Stimulated activated CD8-positive, alpha-beta memory T cell treated with anti-CD3 and anti-CD28 coated beads, Interleukin-7, amount 100 ng/mL, for 1 hour (primary cell): ENCODE measurements around the gene TPSAB1.
"Not testable (repeated sequence)": the region's sequence is repeated elsewhere in the genome, so short reads cannot be mapped to it uniquely, and the experiment has no call there.

Experiments
- DNase-seq, 2 donors: peaks; one replicate each; pipeline ENCODE4 v3.0.0-alpha.2; 2020; ENCODE audit warnings: low read depth in 2 of 2

TPSAB1 gene

DNA sequence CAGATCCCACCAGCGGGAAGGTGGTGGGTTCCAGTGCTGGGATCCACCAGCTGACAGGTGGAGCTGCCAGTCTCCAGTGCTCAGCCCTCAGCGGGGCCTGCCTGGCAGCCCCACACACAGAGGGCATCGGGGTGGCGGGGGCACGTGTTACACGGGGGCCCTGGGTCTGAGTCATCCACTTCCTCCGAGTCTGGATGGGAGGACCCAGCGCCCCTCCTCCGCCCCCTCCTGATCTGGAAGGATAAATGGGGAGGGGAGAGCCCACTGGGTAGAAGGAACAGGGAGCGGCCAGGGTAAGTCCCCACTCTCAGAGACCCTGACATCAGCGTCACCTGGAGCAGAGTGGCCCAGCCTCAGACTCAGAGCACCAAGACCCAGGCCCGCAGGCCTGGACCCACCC lies at the start of gene TPSAB1:
Gene TPSAB1, plus strand, starts transcription at position 270 of the 400 bp plus-strand sequence. CDS start 234 bp downstream, outside the sequence.
- not testable (repeated sequence) for DNase-seq

DNA sequence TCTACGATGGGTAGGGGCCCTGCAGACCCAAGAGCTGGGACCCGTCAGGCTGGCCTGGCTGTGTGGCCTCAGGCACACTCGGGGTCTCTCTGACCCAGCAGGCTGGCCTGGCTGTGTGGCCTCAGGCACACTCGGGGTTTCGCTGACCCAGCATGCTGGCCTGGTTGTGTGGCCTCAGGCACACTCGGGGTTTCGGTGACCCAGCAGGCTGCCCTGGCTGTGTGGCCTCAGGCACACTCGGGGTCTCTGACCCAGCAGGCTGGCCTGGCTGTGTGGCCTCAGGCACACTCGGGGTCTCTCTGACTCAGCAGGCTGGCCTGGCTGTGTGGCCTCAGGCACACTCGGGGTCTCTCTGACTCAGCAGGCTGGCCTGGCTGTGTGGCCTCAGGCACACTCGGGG lies 49.7 kb upstream of the TPSAB1 start:
- DNase-seq = not testable (repeated sequence)

DNA sequence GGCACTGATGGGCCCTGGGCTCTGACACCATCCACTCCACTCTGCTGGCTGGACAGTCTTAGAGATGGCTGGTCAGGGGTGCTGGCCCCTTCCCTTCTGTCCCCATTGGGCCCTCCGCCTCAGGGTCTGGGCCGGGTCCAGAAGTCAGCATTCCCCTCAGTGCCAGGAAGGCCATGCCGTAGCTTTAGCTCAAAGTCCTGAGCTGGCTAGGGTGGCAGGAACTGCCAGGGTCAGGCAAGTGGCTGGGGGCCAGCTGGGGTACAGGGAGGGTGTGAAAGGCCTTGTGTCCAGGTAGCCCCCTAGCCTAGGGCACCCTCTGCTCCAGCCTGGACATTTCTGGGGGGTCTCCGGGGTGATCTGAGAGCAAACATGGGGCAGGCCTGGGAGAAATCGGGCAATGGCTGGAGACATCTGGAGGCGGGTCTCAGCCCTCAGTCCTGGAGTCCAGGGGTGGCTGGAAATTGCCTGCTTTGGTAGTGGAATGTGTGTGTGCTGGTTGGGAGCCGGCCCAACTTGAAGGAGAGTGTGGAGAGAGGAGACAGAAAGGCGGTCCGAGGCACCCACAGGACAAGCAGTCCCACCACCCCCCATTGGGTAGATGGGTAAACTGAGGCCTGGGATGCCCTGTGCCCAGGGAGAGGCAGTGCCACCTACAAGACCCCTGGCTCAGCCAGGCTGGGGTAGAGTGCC lies 48.0 kb upstream of the TPSAB1 start:
- DNase-seq = no peak

DNA sequence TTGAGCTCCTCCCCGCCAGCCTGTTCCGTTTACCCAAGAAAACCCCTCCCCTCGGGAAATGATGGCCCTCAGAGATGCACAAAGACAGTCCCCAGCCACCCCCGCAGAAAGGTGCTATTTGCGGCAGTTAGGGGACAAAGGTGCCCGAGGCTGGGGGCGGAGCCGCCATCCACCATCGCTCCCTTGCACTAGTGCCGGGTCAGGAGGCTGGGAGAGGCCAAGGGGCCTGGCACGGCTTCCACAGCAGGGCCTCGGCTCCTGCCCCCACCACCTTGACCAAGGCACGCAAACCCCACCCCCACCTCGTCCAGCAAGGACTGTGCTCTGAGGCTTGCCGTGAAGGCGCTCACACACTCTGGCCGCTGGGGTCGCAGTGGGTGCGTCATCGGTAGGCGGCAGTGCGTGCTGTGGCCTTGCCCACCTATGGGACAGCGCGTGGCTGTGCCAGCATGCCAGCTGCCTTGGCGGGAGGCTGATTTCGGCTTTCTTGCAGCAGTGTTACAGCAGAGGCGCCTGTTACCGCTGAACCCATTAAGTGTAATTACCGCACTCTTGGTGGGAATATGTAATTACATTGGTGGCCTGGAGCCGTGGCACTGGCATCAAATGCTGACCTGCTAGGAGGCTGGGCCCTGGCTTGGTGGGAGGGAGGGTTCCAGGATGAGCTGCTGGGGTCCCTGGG lies 47.2 kb upstream of the TPSAB1 start:
- no peak for DNase-seq

DNA sequence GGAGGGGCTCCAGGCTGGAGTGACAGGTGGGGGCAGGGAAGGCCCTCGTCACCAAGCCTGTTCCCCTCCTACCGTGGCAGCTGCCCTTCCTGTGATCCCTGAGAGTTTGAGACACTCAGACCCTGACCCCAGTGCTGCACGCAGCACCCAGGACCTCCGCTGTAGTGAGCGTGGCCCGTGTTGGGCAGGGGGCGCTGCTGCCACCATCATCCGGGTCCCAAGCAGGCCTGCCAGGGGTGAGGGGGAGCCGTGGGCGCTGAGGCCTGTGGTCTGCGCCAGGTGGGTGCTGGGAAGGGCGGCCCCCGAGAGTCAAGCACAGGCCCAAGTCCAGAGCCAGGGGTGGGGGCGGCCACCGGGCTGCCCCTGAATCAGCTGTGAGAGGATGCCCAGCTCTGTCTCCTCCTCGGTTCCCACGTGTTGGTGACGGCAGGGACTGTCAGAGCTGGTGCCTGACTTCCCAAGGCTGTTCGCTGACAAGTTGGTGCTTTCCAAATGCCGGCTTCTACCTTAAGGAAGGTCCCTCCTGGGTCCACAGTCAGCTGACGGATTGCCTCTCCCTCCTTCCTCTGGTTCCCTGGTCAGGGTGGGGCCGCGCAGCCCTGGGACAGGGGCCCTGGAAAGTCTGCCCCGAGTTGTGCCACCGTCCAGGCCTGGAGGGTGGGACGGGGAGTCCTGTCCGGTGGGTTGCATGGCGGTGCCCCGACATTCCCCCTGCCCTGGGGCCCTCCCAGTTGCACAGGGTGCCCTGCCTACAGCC lies 46.5 kb upstream of the TPSAB1 start:
- DNase-seq = no peak

DNA sequence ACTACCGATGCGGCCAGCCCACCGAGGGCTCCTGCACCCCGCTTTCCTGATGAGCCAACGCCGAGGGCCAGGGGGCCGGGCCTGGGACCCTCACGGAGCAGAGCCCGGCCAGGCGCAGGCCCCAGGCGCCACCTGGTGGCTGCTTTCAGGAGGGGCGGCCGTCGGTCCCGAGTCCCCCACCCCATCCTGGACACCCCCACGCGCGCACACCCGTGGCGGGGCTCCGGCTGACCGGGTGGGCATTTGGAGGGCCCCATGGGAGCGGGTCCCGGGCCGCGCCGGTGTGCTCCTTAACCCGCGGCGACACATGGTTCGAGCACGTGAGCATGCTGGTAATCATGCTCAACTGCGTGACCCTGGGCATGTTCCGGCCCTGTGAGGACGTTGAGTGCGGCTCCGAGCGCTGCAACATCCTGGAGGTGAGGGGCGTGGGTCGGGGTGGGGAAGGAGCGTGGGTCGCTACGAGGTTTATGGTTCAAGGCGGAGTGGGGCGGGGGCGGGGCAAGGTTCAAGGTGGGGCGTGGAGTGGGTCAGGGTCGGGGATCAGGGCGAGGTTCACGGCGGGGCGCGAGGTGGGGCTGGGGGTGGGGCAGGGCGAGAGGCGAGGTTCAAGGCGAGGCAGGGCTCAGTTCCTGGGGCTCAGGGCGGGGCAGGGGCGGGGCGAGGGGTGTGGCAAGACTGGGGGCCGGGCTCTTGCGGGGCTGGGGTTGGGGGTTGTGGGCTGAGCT lies 45.7 kb upstream of the TPSAB1 start:
- DNase-seq = no peak

DNA sequence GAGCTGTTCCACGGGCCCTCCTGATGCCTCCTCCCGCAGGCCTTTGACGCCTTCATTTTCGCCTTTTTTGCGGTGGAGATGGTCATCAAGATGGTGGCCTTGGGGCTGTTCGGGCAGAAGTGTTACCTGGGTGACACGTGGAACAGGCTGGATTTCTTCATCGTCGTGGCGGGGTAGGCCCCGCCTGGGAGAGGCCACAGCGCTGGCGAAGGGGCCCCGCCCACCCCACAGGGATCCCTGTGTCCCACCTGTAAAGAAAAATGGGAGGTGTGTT lies 45.2 kb upstream of the TPSAB1 start:
- DNase-seq = no peak

DNA sequence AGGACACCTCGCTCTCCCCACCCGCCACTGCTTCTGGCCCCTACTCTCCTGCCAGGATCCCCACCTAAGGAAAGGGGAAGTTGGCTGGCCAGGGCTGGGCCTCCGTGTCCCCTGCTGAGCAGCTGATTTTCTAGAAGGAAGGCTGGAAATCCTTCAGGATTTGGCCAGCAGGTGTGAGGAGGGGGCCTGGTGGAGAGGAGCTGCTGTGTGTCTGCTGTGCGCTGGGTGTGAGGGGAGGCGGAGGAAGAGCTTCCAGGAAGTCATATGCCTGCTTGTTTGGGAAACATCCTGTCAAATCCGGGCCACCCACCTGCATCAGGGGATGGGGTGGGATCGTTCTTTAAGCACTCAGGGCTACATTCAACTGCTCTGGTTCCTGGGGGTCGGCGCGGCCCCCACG lies 44.0 kb upstream of the TPSAB1 start:
- no peak for DNase-seq

DNA sequence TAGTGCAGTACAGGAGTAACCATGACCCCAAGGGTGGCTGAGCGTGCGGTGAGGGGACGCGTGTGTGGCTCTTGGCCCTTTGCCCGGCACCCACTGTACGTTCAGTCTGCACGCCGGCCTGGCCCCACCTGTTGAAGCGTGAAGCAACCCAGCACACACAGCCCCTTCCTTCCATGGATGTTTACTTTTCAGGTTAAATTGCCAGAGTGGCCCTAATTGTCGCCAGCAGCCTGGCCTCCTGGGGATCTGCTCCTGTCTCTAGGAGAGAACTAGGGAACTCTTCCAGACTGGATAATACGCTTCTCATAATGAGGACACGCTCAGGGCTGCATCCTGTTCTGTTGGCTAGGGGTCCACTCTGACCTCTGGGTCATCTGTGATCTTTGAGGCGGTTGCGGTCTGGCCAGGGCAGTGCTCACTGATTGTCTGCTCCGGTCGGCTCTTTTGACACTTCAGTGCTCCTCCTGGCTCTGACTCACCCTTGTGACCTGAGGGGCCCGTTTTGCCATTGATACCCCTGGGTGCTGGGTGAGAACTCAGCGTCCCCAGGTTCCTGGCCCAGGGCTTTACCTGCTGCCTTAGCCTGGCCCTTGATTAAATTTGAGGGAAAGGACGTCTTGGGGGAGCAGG lies 43.2 kb upstream of the TPSAB1 start:
- DNase-seq = no peak

DNA sequence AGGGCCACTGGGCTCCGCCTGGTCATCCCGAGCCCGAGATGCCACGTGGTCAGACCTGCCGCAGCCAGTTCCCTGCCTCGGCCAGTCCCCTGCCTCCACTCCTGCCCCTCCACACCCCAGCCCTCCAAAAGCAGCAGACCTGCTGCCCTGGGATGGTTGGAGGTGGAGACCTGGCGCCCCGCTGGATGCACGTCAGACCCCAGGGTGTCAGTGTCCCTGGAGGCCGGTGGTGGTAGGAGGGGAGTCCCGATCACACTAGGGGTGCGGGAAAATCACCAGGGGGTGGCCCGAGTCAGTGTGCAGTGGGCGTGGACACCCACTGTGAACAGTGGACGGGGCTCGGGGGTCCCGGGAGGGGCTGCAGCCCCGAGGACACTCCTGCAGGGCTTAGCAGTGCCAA lies 42.3 kb upstream of the TPSAB1 start:
- DNase-seq = no peak

DNA sequence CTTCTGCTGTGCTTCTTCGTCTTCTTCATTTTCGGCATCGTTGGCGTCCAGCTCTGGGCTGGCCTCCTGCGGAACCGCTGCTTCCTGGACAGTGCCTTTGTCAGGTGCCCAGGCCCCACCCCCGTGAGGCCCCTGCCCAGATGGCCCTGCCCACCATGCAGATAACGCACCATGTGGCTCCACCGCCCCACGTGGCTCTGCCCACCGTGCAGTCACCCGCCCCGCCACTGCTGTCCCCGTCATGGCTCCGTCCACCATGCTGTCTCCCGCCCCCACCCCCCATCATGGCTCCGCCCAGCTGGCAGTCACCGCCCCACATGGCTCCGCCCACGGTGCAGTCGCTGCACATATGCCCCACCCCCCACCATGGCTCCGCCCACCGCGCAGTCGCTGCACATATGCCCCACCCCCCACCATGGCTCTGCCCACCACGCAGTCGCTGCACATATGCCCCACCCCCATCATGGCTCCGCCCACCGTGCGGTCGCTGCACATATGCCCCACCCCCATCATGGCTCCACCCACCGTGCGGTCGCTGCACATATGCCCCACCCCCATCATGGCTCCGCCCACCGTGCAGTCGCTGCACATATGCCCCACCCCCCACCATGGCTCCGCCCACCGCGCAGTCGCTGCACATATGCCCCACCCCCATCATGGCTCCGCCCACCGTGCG lies 41.7 kb upstream of the TPSAB1 start:
- DNase-seq = not testable (repeated sequence)

DNA sequence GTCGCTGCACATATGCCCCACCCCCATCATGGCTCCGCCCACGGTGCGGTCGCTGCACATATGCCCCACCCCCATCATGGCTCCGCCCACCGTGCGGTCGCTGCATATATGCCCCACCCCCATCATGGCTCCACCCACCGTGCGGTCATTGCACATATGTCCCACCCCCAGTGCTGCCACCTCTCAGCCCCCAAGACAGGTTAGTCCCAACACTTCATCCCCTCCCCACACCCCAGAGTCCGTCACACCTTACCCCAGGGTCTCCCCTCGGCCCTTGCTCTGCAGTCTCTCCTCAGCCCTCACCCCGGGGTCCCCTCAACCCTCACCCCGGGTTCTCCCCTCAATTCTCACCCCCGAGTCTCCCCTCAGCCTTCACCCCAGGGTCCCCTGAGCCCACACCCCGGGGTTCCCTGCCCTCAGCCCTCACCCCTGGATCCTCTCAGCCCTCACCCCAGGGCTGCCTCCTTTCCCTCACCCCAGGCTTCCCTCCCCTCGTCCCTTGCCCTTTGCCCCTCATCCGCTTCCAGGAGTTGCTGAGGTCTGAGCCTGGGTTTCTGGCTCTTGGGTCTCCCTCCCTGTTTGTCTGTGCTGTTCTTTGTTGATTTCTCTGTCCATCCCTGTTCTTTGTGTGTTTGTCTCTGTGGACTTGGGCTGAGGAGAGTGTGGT lies 41.0 kb upstream of the TPSAB1 start:
- DNase-seq = no peak

DNA sequence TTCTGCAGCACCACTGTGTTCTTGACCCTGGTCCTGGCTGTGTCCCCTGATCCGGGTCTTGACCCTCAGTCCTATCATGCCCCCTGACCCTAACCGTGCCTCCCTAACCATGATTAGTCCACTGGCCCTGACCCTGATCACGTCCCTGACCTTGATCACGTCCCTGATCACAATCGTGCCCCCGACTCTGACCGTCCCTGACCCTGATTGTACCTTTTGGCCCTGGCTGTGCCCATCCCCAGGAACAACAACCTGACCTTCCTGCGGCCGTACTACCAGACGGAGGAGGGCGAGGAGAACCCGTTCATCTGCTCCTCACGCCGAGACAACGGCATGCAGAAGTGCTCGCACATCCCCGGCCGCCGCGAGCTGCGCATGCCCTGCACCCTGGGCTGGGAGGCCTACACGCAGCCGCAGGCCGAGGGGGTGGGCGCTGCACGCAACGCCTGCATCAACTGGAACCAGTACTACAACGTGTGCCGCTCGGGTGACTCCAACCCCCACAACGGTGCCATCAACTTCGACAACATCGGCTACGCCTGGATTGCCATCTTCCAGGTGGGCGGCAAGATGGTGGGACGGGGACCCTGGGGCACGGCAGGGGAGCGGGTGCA lies 40.4 kb upstream of the TPSAB1 start:
- DNase-seq = no peak

DNA sequence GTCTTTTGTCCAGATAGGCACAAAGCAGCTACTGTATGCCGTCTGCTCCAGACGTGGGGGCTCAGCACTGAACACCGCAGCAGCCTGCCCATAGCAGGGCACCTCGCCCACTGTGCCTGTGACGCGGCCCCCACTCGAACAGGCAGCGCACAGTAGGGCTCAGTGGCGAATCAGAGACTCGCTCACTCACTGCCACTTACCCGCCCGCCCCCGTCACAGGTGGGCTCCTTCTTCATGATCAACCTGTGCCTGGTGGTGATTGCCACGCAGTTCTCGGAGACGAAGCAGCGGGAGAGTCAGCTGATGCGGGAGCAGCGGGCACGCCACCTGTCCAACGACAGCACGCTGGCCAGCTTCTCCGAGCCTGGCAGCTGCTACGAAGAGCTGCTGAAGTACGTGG lies 39.1 kb upstream of the TPSAB1 start:
- no peak for DNase-seq

DNA sequence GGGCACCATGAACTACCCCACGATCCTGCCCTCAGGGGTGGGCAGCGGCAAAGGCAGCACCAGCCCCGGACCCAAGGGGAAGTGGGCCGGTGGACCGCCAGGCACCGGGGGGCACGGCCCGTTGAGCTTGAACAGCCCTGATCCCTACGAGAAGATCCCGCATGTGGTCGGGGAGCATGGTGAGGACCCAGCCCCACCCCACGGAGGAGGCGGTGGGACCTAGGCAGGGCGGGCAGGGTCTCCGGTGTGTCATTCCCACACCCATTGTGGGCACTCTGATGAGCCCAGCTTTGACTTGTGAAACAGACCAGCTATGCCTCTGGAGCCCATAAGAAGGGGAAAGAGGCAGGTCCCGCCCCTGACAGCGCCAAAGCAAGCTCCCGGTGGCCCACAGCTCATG lies 38.2 kb upstream of the TPSAB1 start:
- DNase-seq = no peak

DNA sequence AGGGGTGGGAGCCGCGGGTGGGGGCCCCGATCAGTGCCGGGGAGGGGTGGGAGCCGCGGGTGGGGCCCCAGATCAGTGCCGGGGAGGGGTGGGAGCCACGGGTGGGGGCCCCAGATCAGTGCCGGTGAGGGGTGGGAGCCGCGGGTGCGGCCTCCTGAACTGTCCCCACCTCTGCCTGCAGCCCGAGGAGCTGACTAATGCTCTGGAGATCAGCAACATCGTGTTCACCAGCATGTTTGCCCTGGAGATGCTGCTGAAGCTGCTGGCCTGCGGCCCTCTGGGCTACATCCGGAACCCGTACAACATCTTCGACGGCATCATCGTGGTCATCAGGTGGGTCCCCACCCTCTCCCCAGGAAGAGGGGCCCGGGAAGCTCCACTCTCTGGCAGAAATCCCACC lies 35.6 kb upstream of the TPSAB1 start:
- no peak for DNase-seq

DNA sequence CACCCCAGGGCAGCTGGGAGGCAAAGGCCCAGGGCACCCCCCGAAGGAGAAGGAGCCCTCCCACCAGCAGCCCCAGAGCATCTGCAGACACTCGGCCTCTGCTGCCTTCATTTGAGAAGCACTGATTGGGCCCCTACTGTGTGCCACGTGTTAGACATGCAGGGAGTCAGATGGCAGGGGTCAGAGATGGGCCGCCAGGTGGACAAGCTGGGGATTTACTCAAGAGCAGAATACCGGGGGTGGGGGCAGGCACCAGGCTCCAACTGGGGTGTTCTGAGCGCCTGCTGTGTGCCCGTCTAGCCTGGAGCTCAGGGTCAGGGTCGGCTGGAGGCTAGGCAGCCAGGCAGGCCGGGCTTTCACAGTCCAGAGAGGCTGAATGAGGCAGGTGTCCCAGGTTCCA lies 34.2 kb upstream of the TPSAB1 start:
- no peak for DNase-seq

DNA sequence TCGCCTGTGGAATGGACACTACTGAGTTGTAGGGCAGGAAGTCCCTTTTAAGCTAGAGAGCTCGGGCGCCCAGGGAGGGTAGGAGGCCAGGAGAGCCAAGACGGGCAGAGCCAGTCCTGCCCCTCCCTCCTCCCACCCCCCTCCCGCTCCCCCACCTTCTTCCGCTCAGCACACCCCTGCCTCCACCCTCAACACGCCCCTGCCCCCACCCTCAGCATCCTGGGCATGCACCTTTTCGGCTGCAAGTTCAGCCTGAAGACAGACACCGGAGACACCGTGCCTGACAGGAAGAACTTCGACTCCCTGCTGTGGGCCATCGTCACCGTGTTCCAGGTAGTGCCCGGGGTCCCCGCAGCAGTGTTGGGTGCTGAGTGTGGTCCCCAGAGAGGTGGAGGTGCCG lies 33.7 kb upstream of the TPSAB1 start:
- no peak for DNase-seq

DNA sequence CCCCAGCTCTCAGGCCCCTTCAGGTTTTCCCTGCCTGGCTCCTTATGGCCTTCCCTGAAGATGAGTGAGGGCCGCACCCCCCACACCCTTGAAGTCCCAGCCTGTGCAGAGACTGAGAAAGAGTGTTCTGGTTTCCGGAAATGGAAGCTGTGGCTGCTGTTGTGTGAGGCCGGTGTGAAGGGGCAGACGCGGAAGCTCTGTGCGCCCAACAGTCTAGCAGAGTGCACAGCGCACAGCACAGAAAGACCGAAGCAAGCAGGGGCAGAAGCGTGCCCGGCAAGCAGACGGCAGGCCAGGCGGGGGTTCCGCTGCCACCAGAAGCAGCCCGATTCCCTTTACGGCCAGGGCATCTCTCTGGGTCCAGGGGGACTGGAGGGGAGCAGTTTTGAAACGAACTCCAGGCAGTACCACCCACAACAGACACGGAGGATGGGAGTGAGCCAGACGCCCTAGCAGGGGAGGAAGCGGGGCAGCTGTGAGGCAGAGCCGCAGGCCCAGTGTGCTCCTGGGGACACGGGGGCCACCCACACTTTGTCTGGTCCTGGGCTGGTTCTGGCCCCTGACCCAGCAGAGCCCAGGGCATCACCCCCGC lies 32.2 kb upstream of the TPSAB1 start:
- DNase-seq = no peak

DNA sequence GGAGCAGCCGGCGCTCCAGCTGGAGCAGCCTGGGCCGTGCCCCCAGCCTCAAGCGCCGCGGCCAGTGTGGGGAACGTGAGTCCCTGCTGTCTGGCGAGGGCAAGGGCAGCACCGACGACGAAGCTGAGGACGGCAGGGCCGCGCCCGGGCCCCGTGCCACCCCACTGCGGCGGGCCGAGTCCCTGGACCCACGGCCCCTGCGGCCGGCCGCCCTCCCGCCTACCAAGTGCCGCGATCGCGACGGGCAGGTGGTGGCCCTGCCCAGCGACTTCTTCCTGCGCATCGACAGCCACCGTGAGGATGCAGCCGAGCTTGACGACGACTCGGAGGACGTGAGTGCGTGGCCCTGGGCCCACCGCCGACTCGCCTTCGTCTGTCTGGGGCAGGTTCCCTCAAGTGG lies 31.4 kb upstream of the TPSAB1 start:
- DNase-seq = no peak
